Natural killer cell (primary cell): ENCODE data around the gene TENM3. TPM values are rescaled to one million over a fixed set of nuclear protein-coding genes. Genes with fewer than 3 reads are reported as not detected.

Experiments used
- ATAC-seq, 3 donors: fragments of 150-1000 bp in 2 of 3; fragments of 200-7000 bp in 1 of 3; cut with Tn5 transposase; 1 replicate in 1 of 3; 2 replicates in 2 of 3; pipeline ENCODE4 v1.10.0; 2021; ENCODE audit warnings: mild to moderate bottlenecking in 2 of 3, moderate library complexity in 2 of 3
- DNase-seq, 2 donors: peaks; one replicate each; pipeline versions ENCODE4 v3.0.0 to v3.0.0-alpha.2; 2013 to 2021; ENCODE audit warnings: mixed read lengths in 1 of 2
- H3K27ac ChIP-seq: one replicate; pipeline ENCODE4 v1.5.1; 2013; ENCODE audit warnings: mild to moderate bottlenecking, low read length
- H3K27me3 ChIP-seq: one replicate; pipeline ENCODE4 v1.6.1; 2013; ENCODE audit warnings: low read length; ENCODE audit not compliant: control insufficient read depth, insufficient read depth
- H3K36me3 ChIP-seq: one replicate; pipeline ENCODE4 v1.6.1; 2013; ENCODE audit warnings: low read length; ENCODE audit not compliant: control insufficient read depth, insufficient read depth
- H3K4me1 ChIP-seq: one replicate; pipeline ENCODE4 v1.6.1; 2013; ENCODE audit warnings: low read length; ENCODE audit not compliant: control insufficient read depth, insufficient read depth
- H3K4me3 ChIP-seq: one replicate; pipeline ENCODE4 v1.5.1; 2013; ENCODE audit warnings: low read length
- H3K9me3 ChIP-seq: one replicate; pipeline ENCODE4 v1.6.1; 2013; ENCODE audit warnings: low read length; ENCODE audit not compliant: control insufficient read depth, insufficient read depth
- H3K27ac Mint-ChIP-seq, 2 donors: one replicate each; pipeline ENCODE4 v1.8.0; 2022; ENCODE audit warnings: mild to moderate bottlenecking in 2 of 2, mixed read lengths in 2 of 2, moderate library complexity in 1 of 2
- H3K27me3 Mint-ChIP-seq, 2 donors: one replicate each; pipeline ENCODE4 v1.8.0; 2022; ENCODE audit warnings: low read depth in 2 of 2, mixed read lengths in 2 of 2
- H3K36me3 Mint-ChIP-seq: one replicate; pipeline ENCODE4 v1.8.0; 2022; ENCODE audit warnings: mixed read lengths
- H3K4me1 Mint-ChIP-seq, 2 donors: one replicate each; pipeline ENCODE4 v1.8.0; 2022; ENCODE audit warnings: mixed read lengths in 2 of 2
- H3K4me3 Mint-ChIP-seq: one replicate; pipeline ENCODE4 v1.8.0; 2022; ENCODE audit warnings: mild to moderate bottlenecking, moderate library complexity, mixed read lengths
- H3K9me3 Mint-ChIP-seq, 2 donors: one replicate each; pipeline ENCODE4 v1.8.0; 2022; ENCODE audit warnings: mixed read lengths in 2 of 2
- CTCF ChIP-seq: fragments of 200-600 bp; IDR thresholded peaks from one replicate; pipeline ENCODE4 v1.8.0; 2022; ENCODE audit warnings: antibody characterized with exemption
- WGBS: methylation state at CpG from one replicate; pipeline ENCODE4 v1.1.7; 2013; ENCODE audit warnings: missing lambda C conversion rate; ENCODE audit not compliant: insufficient coverage; 5-methylcytosine and 5-hydroxymethylcytosine counted together
- intact Hi-C: fragments of 100-400 bp; cut with micrococcal nuclease; formaldehyde crosslinking; loops from one replicate; pipeline ENCODE4 v1.14.2; 2022
- total RNA-seq, 4 donors: library from RNA; stranded (reverse); fragments of 120-200 nt in 1 of 4; gene quantifications; one replicate each; pipeline versions ENCODE4 v1.2.3 to v1.2.4, GENCODE V29; 2013 to 2022

TENM3 gene
- total RNA-seq, 3 donors from 2014 or later (not counting 1 experiment from before 2014, with no cell fraction given) = not detected

GRCh38 chr4:182224192-182224850, 18.9 kb upstream of the TENM3 start:
- no peaks in the 10 kb centered on the region for H3K4me1 ChIP-seq
- H3K4me3 ChIP-seq = no peak overlapping the region
- intact Hi-C loops = no loop called here
- DNase-seq = no peak
- Mint-ChIP-seq H3K4me3 (no peak overlapping the region), H3K27me3 (no peaks in the 10 kb centered on the region), H3K4me1 (no peaks in the 10 kb centered on the region), H3K36me3 (no peaks in the 10 kb centered on the region), H3K27ac (no peak overlapping the region), H3K9me3 (no peaks in the 10 kb centered on the region)
- H3K27ac ChIP-seq = no peak overlapping the region
- H3K9me3 ChIP-seq = no peaks in the 10 kb centered on the region
- no peaks in the 10 kb centered on the region for H3K27me3 ChIP-seq
- no peak for TF ChIP-seq CTCF
- 90% methylated on average over 7 of the region's 9 CpGs for WGBS
- no peak for ATAC-seq
- H3K36me3 ChIP-seq = no peaks in the 10 kb centered on the region

GRCh38 chr4:182225257-182225852, 17.8 kb upstream of the TENM3 start:
- 85% methylated on average over 9 of the region's 9 CpGs for WGBS
- no peak overlapping the region for H3K4me3 Mint-ChIP-seq
- no peaks in the 10 kb centered on the region for H3K4me1 Mint-ChIP-seq
- DNase-seq (no peak), ATAC-seq (no peak)
- Histone ChIP-seq H3K27me3 (no peaks in the 10 kb centered on the region), H3K27ac (no peak overlapping the region), H3K4me3 (no peak overlapping the region), H3K36me3 (no peaks in the 10 kb centered on the region), H3K4me1 (no peaks in the 10 kb centered on the region), H3K9me3 (no peaks in the 10 kb centered on the region)
- no peak overlapping the region for H3K27ac Mint-ChIP-seq
- intact Hi-C loops = no loop called here
- H3K9me3 Mint-ChIP-seq = no peaks in the 10 kb centered on the region
- H3K36me3 Mint-ChIP-seq = no peaks in the 10 kb centered on the region
- no peak for TF ChIP-seq CTCF
- no peaks in the 10 kb centered on the region for H3K27me3 Mint-ChIP-seq

DNA sequence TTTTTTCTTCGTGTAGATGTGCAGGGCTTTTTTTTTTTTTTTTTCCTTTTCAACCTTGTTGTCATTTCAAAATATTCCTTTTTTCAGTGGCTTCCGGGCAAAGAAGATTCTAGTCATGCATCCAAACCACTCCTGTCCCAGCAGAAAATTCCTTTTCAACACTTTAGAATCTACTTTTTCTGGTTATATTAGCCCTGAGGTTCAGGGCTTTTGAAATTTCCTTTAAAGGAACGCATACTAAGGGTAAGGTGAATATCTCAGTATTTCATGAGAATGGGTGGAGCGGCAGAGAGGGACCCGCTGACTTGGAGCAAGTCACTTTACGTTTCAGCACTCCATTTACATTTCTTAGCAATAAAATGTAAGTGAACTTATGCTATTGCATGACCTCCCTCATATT, 15.6 kb upstream of the TENM3 start:
- no peak overlapping the region for H3K4me3 Mint-ChIP-seq
- H3K36me3 Mint-ChIP-seq = no peaks in the 10 kb centered on the region
- H3K9me3 ChIP-seq = no peaks in the 10 kb centered on the region
- ATAC-seq (no peak), DNase-seq (no peak)
- 100% methylated on average over 2 of the region's 6 CpGs for WGBS
- intact Hi-C loops = no loop called here
- no peaks in the 10 kb centered on the region for H3K4me1 Mint-ChIP-seq
- H3K9me3 Mint-ChIP-seq = no peaks in the 10 kb centered on the region
- no peak for TF ChIP-seq CTCF
- H3K4me1 ChIP-seq = no peaks in the 10 kb centered on the region
- no peak overlapping the region for H3K27ac ChIP-seq
- no peak overlapping the region for H3K4me3 ChIP-seq
- H3K36me3 ChIP-seq = no peaks in the 10 kb centered on the region
- no peaks in the 10 kb centered on the region for H3K27me3 ChIP-seq
- no peaks in the 10 kb centered on the region for H3K27me3 Mint-ChIP-seq
- no peak overlapping the region for H3K27ac Mint-ChIP-seq
